ENCODE measurements around the gene P3H3. TPM values are rescaled to one million over a fixed set of nuclear protein-coding genes. Genes with fewer than 3 reads are reported as not detected.

The P3H3 gene
- 72.1 and 81.9 TPM in 2 replicates for total RNA-seq

GRCh38 chr12:6827982-6828780 is at the start of gene P3H3:
Gene P3H3, plus strand, starts transcription at chr12:6828407. Its CDS starts 34 bp downstream, at chr12:6828441.

GRCh38 chr12:6788972-6789924 is 39.0 kb upstream of the P3H3 start, which contains the start of gene CD4:
Gene CD4, plus strand, starts transcription at chr12:6789528. Its CDS starts 10,611 bp downstream, at chr12:6800139.

GRCh38 chr12:6821591-6822425 is 6.4 kb upstream of the P3H3 start, which contains the start of gene GPR162:
Gene GPR162, plus strand, starts transcription at chr12:6821821. Its CDS starts 2,078 bp downstream, at chr12:6823899.

GRCh38 chr12:6840761-6841515 is 12.7 kb downstream of the P3H3 start, which contains the start of gene GNB3:
Gene GNB3, plus strand, starts transcription at chr12:6840925. Its CDS starts 363 bp downstream, at chr12:6841288.

GRCh38 chr12:6851153-6851920 is 23.1 kb downstream of the P3H3 start, which contains the start of gene CDCA3:
Gene CDCA3, minus strand, starts transcription at chr12:6851286. Its CDS starts 334 bp downstream, at chr12:6850952.

GRCh38 chr12:6851921-6852650 is 23.9 kb downstream of the P3H3 start, which contains the start of gene USP5:
Gene USP5, plus strand, starts transcription at chr12:6852150. Its CDS starts 30 bp downstream, at chr12:6852180.

GRCh38 chr12:6867413-6868210 is 39.4 kb downstream of the P3H3 start, which contains the start of gene TPI1:
Gene TPI1, plus strand, starts transcription at chr12:6867531. Its CDS starts 36 bp downstream, at chr12:6867567.

GRCh38 chr12:6873094-6874014 is 45.1 kb downstream of the P3H3 start, which contains the start of gene SPSB2:
Gene SPSB2, minus strand, starts transcription at chr12:6873303. Its CDS starts 402 bp downstream, at chr12:6872901.

Other genes starting within 250 kb of the P3H3 start
- 197 and 241 TPM in 2 replicates for gene CHD4, start 221.0 kb upstream of the P3H3 start, total RNA-seq
- 0.12 TPM in 1 of 2 replicates, not detected in the other for gene LPAR5, start 192.4 kb upstream of the P3H3 start, total RNA-seq
- gene ACRBP, start 181.0 kb upstream of the P3H3 start, total RNA-seq: 0.16 TPM in 1 of 2 replicates, not detected in the other
- gene ING4, start 165.3 kb upstream of the P3H3 start, total RNA-seq: 36.5 and 40.1 TPM in 2 replicates
- gene ZNF384, start 139.0 kb upstream of the P3H3 start, total RNA-seq: 27.1 and 30.8 TPM in 2 replicates
- gene PIANP, start 127.6 kb upstream of the P3H3 start, total RNA-seq: 0.24 and 2.1 TPM in 2 replicates
- gene COPS7A, start 104.4 kb upstream of the P3H3 start, total RNA-seq: 98.8 and 101 TPM in 2 replicates
- 171 and 183 TPM in 2 replicates for gene MLF2, start 75.3 kb upstream of the P3H3 start, total RNA-seq
- 84.2 and 108 TPM in 2 replicates for gene PTMS, start 62.0 kb upstream of the P3H3 start, total RNA-seq
- gene LAG3, start 55.9 kb upstream of the P3H3 start, total RNA-seq: 0.16 and 0.61 TPM in 2 replicates
- gene CD4, start 38.9 kb upstream of the P3H3 start, total RNA-seq: 1.7 and 3.2 TPM in 2 replicates
- 4.6 and 7.3 TPM in 2 replicates for gene GPR162, start 6.6 kb upstream of the P3H3 start, total RNA-seq
- gene GNB3, start 12.5 kb downstream of the P3H3 start, total RNA-seq: 1.9 and 5.8 TPM in 2 replicates
- 1.5 and 3.3 TPM in 2 replicates for gene CDCA3, start 22.9 kb downstream of the P3H3 start, total RNA-seq
- gene USP5, start 23.7 kb downstream of the P3H3 start, total RNA-seq: 87.1 and 94.1 TPM in 2 replicates
- 504 and 543 TPM in 2 replicates for gene TPI1, start 39.1 kb downstream of the P3H3 start, total RNA-seq
- 10.4 and 11.8 TPM in 2 replicates for gene SPSB2, start 44.9 kb downstream of the P3H3 start, total RNA-seq
- gene LRRC23, start 76.4 kb downstream of the P3H3 start, total RNA-seq: 6.9 and 8.9 TPM in 2 replicates
- gene ENO2, start 86.2 kb downstream of the P3H3 start, total RNA-seq: 8.0 and 11.4 TPM in 2 replicates
- gene ATN1, start 99.6 kb downstream of the P3H3 start, total RNA-seq: 19.8 TPM in 2 replicates
- not detected in 2 replicates for gene RNU7-1, start 115.4 kb downstream of the P3H3 start, total RNA-seq
- 65.3 and 67.2 TPM in 2 replicates for gene C12orf57, start 115.6 kb downstream of the P3H3 start, total RNA-seq
- 0.61 and 0.65 TPM in 2 replicates for gene PTPN6, start 122.9 kb downstream of the P3H3 start, total RNA-seq
- gene PHB2, start 142.3 kb downstream of the P3H3 start, total RNA-seq: 167 and 182 TPM in 2 replicates
- gene EMG1, start 142.5 kb downstream of the P3H3 start, total RNA-seq: 21.4 and 22.2 TPM in 2 replicates
- gene LPCAT3, start 190.1 kb downstream of the P3H3 start, total RNA-seq: 29.2 and 33.6 TPM in 2 replicates
- gene C1S, start 232.3 kb downstream of the P3H3 start, total RNA-seq: 222 and 306 TPM in 2 replicates

Data from hair follicle dermal papilla cell (primary cell).